Cardiac muscle cell (in vitro differentiated cells and primary cell): ENCODE results near the gene RARG. TPM values are rescaled to one million over a fixed set of nuclear protein-coding genes. Genes with fewer than 3 reads are reported as not detected.

Source experiments
- DNase-seq, 2 donors: peaks; one replicate each; pipeline versions ENCODE4 v3.0.0 to v3.0.0-alpha.2; 2010 to 2017; ENCODE audit warnings: low read depth in 1 of 2, low spot score in 1 of 2
- H3K27ac ChIP-seq: fragments of 200-600 bp; sonication (generic); 2 replicates; pipeline ENCODE4 v1.5.1; 2016
- H3K27me3 ChIP-seq: fragments of 200-600 bp; sonication (generic); 2 replicates; pipeline ENCODE4 v1.6.0; 2016; ENCODE audit warnings: control low read depth
- H3K36me3 ChIP-seq: fragments of 200-600 bp; sonication (generic); 2 replicates; pipeline ENCODE4 v1.5.1; 2016; ENCODE audit warnings: control low read depth
- H3K4me1 ChIP-seq: fragments of 200-600 bp; sonication (generic); 2 replicates; pipeline ENCODE4 v1.8.1; 2017; ENCODE audit warnings: low read depth, mild to moderate bottlenecking, mixed run types
- H3K4me3 ChIP-seq: fragments of 200-600 bp; sonication (generic); 2 replicates; pipeline ENCODE4 v1.5.1; 2016; ENCODE audit warnings: mild to moderate bottlenecking
- H3K9me3 ChIP-seq: fragments of 200-600 bp; sonication (generic); 2 replicates; pipeline ENCODE4 v1.5.1; 2017; ENCODE audit warnings: low read depth, mild to moderate bottlenecking, control low read depth
- CTCF ChIP-seq: IDR thresholded peaks from 2 replicates; pipeline ENCODE4 v1.5.1; 2012; ENCODE audit warnings: low read depth, mild to moderate bottlenecking, low read length
- polyA plus RNA-seq: library from polyadenylated mRNA; unstranded; fragments of >200 nt; fragmentation: Nextera tagmentation; extraction: Ambion mirVana; gene quantifications from 2 replicates; pipeline ENCODE4 v1.2.1, GENCODE V29; 2016
- total RNA-seq: library from RNA; depleted of rRNA; stranded (reverse); fragments of >200 nt; gene quantifications from 2 replicates; pipeline ENCODE4 v1.2.3, GENCODE V29; 2016

Gene RARG
- total and polyA plus RNA-seq, 2 experiments from 2014 or later: 13.0 to 30.4 TPM

- Histone ChIP-seq H3K36me3 (no peaks in the 10 kb centered on the region), H3K4me1 (no peaks in the 10 kb centered on the region), H3K27me3 (no peaks in the 10 kb centered on the region), H3K9me3 (no peaks in the 10 kb centered on the region), H3K4me3 (no peak overlapping the region), H3K27ac (no peak overlapping the region)
- no peak for DNase-seq
- TF ChIP-seq CTCF: no peak
Measured at GRCh38 chr12:53274445-53274844, 42.4 kb upstream of the RARG start.

GRCh38 chr12:53268630-53269562 lies 36.9 kb upstream of the RARG start:
- DNase-seq: no peak
- Histone ChIP-seq H3K27me3 (no peaks in the 10 kb centered on the region), H3K9me3 (no peaks in the 10 kb centered on the region), H3K36me3 (no peaks in the 10 kb centered on the region), H3K4me3 (peak overlapping the region; percentile 51), H3K4me1 (peaks cover 4% of the 10 kb centered on the region), H3K27ac (no peak overlapping the region)
- no peak for TF ChIP-seq CTCF

- H3K27ac ChIP-seq: no peak within 1 kb of the TSS
- peak; percentile 30 for TF ChIP-seq CTCF
Measured at GRCh38 chr12:53267999-53268629, 36.1 kb upstream of the RARG start, which contains the start of gene ESPL1. Gene ESPL1, plus strand, starts transcription at chr12:53268299. Its CDS starts 468 bp downstream, at chr12:53268767.

GRCh38 chr12:53267306-53267998 lies 35.4 kb upstream of the RARG start:
- Histone ChIP-seq H3K27me3 (no peaks in the 10 kb centered on the region), H3K9me3 (no peaks in the 10 kb centered on the region)

More at GRCh38 chr12:53267999-53268629, 36.1 kb upstream of the RARG start, which contains the start of gene ESPL1:
- peak within 1 kb of the TSS; percentile 51 for H3K4me3 ChIP-seq
- peaks cover 4% of the 10 kb centered on the region for H3K4me1 ChIP-seq
- H3K27me3 ChIP-seq: no peaks in the 10 kb centered on the region
- H3K36me3 ChIP-seq: no peaks in the 10 kb centered on the region
- DNase-seq: peak; percentile 82 to 84
- no peaks in the 10 kb centered on the region for H3K9me3 ChIP-seq

More at GRCh38 chr12:53267306-53267998, 35.4 kb upstream of the RARG start:
- Histone ChIP-seq H3K4me1 (peaks cover 4% of the 10 kb centered on the region), H3K36me3 (no peaks in the 10 kb centered on the region), H3K4me3 (peak overlapping the region; percentile 51), H3K27ac (no peak overlapping the region)
- no peak for TF ChIP-seq CTCF
- no peak for DNase-seq
